ENCODE data around the gene SMCP.

SMCP gene, protein sequence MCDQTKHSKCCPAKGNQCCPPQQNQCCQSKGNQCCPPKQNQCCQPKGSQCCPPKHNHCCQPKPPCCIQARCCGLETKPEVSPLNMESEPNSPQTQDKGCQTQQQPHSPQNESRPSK

DNA sequence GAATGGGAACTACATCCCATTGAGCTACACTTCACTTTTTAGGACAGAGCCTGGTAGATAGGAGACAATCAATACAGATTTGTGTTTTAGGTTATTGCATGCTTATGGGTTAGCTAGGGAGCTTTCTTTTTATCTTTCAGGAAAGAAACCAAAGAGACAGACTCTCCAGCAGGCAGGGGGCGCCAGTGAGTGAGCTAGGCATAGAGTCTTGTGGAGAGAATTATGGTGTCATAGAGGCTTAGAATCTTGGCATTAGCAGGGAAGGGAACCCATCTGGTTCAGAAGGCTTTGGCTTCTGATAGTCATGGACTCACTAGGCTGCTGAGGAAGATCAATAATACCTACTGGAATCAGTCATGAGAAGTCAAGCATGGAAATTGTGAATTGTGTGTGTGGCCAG, at the start of gene SMCP:
Gene SMCP, plus strand, starts transcription at position 281 of the 400 bp plus-strand sequence. CDS start 6,101 bp downstream, outside the sequence.
- DNase-seq (ENCODE audit: extremely low read depth in 1 of 2, low read depth in 1 of 2): peak in 1 of 2 donors; percentile 5

DNA sequence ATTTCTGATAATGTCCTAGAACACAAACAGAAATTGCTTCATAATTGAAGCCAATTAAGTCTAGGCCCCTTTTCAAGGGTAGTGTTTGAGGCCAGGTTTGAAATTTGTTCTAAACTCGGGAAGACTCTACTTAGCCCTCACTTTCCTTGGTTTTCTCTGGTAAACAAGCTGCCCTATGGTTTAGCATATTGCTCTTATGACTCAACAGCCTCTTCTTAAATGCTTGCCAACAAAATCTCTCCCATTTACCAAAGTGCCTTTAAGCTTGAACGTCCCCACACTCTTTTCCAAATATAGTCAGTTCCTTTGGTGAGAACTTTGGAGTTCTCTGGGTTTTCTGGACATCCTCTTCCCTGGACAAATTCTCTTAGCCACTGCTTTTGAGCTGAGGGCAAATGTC, 41.3 kb upstream of the SMCP start:
- DNase-seq (ENCODE audit: extremely low read depth in 1 of 2, low read depth in 1 of 2): no peak

DNA sequence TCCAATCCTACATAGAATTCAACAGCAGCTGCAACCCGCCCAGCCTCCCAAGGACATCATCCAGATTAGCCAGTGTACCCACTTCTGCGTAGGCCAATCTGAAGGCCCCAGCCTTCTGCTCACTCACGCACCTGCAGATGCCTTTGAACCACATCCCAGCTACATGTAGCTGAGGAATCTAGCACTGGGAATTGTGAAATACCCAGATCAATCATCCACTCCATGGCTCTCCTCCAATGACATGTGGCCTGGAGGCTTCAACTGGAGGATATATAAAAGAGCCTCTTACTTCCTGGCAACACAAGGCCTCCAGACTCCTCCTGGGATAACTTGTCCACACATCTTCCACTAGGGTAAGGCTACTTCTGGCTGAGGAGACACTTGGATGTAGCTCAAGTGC, 35.6 kb upstream of the SMCP start, which contains the start of gene LCE6A:
Gene LCE6A, plus strand, starts transcription at position 301 of the 400 bp plus-strand sequence. CDS start 665 bp downstream, outside the sequence.
- DNase-seq (ENCODE audit: extremely low read depth in 1 of 2, low read depth in 1 of 2): no peak

DNA sequence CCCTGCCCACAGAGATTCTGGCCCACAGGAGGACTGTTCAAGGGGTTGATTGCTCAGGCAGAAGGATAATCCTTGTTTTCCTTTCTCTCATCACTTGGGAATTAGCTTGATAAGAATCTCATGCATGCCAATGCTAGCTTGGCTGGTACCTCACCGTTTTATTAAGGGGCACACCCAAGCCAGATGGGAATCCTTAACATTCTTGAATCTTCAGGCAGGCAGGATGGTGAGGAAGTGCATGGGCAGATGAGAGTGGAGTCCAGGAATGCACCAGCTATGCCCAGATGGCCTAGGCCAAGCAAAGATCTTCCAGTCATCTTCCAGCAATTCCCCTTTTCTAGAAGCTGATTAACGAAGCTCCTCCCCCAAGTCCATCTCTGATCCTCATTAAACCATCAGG, 22.5 kb upstream of the SMCP start:
- DNase-seq (ENCODE audit: extremely low read depth in 1 of 2, low read depth in 1 of 2): no peak

DNA sequence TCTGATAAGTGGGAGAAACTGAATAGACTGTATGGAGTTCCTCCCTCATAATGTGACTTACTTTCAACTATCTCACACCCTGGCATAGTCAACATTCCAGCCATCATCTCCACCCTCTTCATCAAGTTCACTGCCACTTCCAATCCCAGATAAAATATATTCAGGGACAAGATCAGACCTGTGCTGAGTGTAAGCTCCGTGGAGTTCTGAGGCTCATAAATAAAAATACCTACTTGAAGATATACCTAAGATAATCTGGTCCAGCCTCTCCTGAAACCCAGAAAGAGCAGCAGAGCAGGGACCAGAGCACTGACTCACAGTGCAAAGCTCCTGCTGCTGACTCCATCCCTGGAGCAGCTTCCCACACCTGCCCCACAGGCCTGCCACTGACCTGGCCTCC, 20.1 kb upstream of the SMCP start:
- DNase-seq (ENCODE audit: extremely low read depth in 1 of 2, low read depth in 1 of 2): no peak

DNA sequence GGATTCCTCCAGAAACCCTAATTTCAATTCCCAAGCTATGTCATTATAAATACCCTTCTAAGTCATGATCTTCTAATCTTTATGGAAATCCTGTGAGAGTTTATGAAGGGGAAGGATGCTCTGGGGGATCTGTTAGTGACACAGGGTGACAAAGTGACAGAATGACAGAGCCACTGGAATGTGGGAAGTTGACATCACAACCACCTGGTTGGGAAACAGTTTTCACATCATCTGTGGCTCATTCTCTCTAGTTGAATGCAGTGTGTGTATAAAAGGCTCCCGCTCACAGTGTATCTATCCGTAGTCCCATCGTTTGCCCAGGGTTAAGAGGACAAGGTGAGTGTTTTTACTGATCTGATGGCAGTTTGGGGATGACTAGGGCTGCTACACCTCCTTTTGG, 18.4 kb upstream of the SMCP start, which contains the start of gene LCE7A:
Gene LCE7A, plus strand, starts transcription at position 301 of the 400 bp plus-strand sequence. CDS start 702 bp downstream, outside the sequence.
- no peak for DNase-seq (ENCODE audit: extremely low read depth in 1 of 2, low read depth in 1 of 2)

DNA sequence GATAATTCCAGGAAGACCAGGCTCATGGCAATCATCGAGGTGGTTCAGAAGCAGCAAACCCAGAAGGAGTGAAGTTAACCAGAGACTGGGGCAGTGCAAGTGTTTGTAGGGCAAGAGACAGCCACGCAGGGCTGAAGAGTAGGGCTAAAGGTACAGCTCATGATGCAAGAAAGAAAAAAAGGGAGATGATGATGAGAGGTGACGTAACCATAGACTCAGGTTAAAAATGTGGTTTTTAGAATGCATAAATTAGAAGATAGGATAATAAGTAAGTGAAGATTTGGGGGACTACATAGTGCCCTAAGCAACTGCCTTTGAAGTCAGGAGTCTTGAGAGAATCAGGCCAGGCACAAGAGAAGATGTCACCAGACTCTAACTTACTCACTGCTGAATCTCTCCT, 18.0 kb upstream of the SMCP start:
- DNase-seq (ENCODE audit: extremely low read depth in 1 of 2, low read depth in 1 of 2): no peak

DNA sequence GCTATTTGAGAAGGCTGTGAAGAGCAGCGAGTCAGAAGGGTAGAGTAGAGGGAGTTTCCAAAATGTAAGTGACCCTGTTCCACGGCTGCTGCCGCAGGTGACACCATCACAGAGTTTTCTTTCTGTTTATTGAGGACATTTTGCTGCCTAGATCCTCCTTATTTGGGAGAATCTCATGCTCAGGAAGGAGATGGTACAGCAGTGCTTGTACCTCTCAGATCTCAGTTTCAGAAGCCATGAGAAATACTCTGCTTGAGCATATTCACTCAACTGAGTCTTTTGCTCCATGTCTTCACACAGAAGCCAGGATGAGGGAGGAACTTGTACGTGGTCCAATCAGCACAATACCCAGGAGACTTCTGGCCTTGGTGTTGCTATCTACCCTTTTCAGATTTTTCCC, 16.7 kb upstream of the SMCP start:
- no peak for DNase-seq (ENCODE audit: extremely low read depth in 1 of 2, low read depth in 1 of 2)

DNA sequence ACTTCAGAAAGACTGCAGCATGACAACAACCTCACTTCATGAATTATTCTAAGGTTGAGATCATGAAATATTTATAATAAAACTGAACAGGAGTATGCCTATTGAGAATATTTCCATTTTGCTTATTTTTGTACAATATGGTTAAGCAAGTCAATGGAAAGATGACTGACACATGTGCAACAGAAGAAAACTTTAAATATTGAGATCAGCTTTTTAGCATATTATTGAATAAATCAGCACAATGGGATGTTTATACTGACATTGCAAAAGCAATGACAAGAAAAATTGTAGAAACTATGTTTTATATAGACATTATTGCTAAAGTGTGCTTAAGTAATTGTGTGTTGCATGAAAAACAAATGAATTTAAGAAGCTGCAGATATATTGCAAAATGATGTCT, 13.7 kb upstream of the SMCP start:
- no peak for DNase-seq (ENCODE audit: extremely low read depth in 1 of 2, low read depth in 1 of 2)

DNA sequence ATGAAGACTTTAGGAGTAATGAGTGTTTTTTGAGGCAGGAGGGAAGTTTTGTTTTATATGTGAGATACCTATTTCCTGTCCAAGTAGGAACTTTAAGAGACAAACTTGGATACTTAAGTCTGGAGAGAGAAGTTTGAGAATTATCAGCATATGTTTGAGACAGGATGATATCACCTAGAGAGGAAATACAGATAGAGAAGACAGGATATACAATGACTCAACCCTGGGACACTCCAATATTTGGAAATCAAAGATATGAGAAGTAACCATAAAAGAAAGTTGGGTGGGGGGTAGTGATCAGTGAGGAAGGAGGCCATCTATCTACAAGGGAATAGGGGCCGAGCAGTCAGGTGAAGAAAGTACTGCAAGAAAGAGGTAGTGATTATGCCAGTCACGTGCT, 11.8 kb upstream of the SMCP start:
- DNase-seq (ENCODE audit: extremely low read depth in 1 of 2, low read depth in 1 of 2): no peak

DNA sequence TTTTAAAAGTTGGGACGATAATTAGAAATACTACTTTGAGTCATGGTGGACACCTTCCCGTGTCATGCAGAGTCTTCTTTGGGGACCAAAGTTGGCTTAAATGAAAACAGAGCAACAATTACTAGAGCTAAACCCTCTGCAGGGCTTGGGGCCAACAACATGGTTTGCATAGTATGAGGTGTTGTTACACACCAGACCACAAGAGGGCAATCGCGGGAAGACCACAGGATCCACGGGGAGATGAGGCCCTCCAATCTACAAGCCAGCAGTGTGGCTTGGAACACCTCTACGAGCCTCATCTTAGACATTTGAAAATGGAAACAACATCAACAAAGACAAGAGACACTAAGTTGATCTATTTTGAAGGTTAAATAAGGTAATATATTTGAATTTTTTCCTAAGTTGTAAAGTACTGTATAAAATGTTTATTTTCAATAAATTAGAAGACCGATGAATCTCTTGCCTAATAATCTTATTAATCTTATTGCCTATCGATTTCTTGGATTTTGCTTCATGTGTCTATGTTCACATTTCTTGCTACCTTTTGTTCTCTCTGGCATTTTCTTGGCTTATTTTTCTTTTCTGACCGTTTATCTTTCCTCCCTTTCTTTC, 8.2 kb upstream of the SMCP start:
- DNase-seq (ENCODE audit: extremely low read depth in 1 of 2, low read depth in 1 of 2): peak; percentile 9 to 24

DNA sequence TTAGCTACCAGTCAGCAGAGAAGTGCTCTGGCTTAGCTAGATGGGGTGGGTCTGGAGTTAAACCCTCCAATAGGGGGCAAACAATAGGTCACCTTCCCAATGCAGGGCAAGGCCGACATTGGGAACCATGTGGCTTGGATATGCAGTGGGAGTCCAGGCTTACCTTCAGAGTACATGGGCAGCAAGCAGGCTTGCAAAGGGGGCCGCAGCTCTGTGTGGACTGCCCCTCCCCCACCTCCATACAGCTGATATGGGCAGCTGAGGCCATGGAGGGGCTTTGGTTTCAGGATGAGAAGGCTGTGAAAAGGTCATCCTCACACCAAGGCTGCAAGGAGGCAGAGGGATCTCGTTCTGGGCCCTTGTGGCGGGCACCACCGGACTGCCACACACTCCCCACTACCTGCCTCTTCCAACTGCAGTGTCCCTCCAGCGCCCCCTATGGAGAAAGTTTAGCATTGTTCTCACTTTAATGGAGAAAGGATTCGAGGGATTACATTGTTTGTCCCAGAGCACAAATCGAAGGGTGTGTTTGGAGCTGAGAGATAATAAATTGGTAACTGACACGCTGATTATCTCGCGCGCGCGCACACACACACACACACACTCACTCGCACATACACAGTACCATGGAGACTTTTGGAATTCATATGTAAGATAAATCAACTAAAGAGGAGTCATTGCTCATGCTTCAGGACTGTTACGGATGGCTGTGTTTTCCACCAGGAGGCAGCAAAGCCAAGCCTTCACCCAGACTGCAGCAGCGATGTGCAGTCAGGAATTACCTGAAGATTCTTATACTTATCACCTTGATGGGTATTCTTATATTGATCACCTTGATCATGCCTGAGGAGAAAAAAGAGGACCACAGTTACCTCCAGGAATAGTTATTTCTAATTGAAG, 7.0 kb upstream of the SMCP start:
- no peak for DNase-seq (ENCODE audit: extremely low read depth in 1 of 2, low read depth in 1 of 2)

DNA sequence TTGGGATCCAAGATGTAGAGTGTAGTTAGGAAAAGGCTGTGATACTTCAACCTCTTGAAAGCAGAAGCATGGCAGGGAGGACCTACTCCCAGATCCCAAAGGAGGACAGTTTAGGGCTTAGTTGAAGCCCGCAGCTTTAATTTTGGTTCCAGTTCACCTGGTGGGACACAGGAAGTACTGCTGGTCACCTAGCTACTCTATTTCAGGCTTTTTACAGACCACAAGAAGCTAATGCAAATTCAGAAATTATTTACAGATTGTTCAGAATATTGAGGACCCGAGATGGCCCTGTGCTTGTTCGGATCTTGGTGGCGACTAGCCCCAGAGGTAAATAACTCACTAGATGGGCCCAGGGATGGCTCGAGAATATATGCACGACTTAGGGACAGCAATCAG, 6.4 kb upstream of the SMCP start:
- no peak for DNase-seq (ENCODE audit: extremely low read depth in 1 of 2, low read depth in 1 of 2)

DNA sequence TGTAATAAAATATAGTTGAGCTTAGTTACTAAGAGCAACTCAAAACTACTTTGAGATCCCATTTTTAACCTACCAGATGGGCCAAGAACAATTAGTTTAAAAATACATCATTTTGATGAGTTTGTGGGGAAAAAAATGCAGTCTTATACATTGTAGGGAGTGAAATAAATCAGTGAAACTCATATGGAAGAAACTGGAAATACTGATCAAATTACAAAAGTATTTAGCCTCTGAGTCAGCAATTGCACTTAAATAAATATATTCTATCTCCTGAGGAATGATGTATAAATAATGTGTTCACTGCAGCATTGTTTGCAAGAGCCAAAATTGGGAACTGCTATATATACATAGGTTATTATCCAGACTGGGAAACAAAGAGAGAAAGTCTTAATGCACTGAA, 4.6 kb upstream of the SMCP start:
- DNase-seq (ENCODE audit: extremely low read depth in 1 of 2, low read depth in 1 of 2): no peak

DNA sequence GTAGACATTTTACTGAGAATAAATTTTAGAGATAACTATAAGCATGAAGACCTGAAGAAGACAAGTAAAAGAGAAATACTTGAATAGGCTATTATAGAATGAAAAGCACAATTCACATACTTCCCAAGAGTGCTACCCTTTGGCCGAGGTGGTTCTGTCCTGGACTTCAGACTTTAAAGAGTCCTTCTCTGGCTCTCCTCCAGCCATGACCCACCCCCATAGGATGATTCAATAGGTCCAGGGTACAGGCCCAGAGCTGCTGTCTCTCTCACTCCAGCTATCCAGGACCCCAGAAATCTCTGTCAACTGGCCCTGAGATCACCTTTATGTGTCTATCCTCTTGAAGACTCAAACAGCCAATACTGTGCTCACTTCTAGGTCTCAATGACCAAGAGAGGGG, 1.3 kb upstream of the SMCP start:
- no peak for DNase-seq (ENCODE audit: extremely low read depth in 1 of 2, low read depth in 1 of 2)

DNA sequence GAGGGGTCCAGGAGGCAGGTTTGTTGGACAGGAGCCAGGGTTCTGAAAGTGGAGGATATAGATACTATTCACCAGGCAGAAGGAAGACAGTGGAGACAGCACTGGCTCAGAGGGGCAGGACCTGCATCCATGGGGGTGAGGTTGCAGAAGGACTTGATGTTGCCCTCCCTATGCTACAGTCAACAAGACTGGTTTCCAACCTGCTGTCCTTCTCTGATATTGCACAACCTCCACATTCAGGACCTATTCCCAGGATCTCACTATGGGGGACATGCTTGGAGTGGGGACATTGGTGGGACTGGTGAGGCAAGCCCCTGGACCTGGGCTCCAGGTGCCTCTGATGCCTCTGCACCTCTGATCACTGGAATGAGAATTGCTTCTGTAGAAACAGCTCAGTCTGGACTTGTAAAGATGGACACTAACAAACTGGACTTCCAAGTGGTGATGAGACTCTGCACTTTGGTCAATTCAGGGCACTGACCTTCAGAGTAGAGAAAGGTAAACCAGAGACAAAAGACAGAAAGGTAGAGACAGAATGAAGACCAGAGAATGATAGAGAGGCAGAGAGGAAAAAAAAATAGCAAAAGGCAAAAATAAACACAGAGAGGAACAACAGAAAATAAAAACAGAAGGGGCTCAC, 1.6 kb downstream of the SMCP start:
- DNase-seq (ENCODE audit: extremely low read depth in 1 of 2, low read depth in 1 of 2): no peak

DNA sequence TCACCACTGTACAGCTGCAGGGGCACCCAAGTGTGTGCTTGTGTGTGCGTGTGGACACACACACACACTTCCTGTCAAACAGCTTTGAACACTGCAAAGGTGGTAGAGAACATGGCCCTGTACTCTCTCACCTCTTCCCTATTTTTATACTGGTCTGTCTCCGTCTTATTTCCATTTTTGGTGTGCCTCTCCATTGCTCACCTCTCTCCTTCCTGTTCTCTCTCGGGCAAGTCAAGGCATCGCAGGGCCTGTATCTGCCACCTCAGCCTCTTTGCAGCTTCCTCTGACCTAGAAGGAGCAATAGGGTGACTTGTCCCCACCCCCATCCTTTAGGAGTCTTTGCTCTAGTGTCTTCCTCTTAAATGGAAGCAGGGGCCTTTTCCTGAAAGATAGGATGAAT, 2.2 kb downstream of the SMCP start:
- DNase-seq (ENCODE audit: extremely low read depth in 1 of 2, low read depth in 1 of 2): no peak

DNA sequence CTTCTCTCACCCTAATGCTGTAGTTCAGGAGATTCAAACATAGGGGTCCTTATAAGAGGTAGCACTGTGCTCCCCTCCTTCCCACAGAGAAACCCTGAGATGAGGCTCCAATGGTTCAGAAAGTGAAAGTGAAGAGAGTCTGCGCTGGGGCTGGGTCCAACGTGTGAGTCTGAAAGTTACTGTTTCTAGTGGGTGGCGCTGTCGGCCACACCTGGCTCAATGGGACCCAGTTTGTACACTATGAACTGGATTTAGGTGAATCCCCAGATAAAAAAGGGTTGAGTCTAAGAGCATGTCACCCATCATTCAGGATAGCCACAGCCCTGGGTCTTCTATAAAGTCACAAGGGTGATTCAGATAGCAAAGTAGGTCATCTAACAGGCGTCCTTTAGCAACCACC, 2.8 kb downstream of the SMCP start:
- DNase-seq (ENCODE audit: extremely low read depth in 1 of 2, low read depth in 1 of 2): no peak

DNA sequence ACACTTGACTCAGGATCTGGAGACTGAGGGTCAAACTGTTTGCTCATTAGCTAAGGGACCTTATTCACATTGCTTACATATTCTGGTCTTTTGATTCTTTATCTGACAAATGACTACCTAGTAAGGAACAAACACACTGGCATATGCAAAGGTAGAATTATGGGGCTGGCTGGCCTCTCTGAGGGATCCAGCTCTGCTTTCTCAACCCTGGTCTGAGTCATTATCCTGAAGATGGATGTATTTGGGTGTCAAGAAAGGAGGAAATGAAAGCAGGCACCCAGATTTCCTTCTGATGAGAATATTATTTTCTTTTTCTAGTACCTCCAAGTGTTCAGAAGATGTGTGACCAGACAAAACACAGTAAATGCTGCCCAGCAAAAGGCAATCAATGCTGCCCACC, 6.0 kb downstream of the SMCP start:
- no peak for DNase-seq (ENCODE audit: extremely low read depth in 1 of 2, low read depth in 1 of 2)

DNA sequence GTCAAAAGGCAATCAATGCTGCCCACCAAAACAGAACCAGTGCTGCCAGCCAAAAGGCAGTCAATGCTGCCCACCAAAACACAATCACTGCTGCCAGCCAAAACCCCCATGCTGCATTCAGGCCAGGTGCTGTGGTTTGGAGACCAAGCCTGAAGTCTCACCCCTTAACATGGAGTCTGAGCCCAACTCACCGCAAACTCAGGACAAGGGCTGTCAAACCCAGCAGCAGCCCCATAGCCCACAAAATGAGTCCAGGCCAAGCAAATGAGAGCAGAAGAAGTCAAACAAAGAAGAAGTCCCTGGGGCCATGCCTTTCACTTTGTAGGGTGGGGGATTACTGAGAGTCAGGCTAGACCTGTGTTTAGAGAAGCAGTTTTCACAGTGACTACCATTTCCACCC, 6.4 kb downstream of the SMCP start:
- no peak for DNase-seq (ENCODE audit: extremely low read depth in 1 of 2, low read depth in 1 of 2)

DNA sequence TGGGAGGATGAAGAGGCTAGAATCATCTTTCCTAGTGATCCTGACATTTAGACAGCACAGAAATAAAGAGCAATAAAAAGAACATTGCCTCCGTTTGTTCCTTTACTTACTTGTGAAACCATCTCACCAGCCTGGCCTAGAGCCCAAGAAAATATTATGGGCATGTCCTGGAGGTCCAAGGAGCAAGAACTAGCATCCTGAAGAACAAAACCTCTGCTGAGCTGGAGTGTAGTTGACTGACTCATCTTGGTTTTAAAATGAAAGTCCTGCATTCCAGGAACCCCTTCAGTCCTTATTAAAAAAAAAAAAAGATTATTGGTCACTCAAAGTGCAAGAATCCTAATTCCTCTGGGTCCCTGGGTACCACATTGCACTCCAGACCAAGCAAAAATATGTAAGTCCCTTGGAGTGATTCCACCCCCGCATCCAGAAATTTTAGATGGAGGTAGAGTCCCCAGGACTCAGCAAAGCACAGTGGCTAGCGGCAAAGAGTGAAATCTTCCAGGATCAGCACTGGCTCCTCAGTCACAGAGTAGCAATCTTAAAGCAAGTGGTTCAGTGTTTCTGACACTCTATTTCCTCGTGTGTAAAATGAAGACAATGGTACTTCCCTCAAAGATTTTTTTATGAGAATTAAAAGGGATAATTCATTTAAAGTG, 7.0 kb downstream of the SMCP start:
- no peak for DNase-seq (ENCODE audit: extremely low read depth in 1 of 2, low read depth in 1 of 2)

Measured in stimulated activated CD8-positive, alpha-beta memory T cell treated with anti-CD3 and anti-CD28 coated beads, Interleukin-7, amount 100 ng/mL, for 48 hours (primary cell).